ENCODE measurements around the gene XRRA1.

Gene XRRA1

DNA sequence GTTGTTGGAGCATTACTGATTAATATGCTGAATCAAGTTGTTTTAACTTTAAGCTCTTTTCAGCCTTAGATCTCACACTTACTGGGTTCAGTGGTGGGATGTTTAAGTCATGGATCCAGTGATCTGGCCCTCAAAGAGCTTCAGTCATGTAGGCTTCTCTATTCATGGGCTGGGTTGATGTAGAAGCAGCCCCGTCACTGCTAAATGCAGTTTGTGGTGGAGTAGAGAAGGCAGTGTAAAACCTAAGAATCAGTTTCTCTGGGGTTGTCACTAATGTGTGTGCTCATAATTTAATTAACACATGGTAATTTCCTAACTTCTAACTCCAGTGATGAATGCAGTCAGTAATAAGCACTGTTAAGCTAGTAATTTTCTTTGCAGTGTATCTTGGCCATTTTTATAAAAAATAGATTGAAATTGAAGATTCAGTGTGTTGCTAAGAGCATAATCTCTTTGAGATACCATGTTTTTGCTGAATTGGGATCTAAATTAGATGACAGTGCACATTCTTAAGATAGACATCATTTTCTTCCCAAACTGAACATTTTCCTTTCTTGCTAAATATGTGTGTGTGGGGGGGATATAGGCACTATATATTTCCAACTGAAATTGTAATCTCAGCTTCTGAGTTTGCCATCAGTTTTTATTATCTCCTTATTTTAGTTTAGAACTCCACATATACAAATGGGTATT is 9.2 kb upstream of the XRRA1 start:
- peaks cover 88% of the 10 kb centered on the region for H3K4me1 Mint-ChIP-seq
- peaks cover 12% of the 10 kb centered on the region for H3K36me3 Mint-ChIP-seq
- H3K27ac Mint-ChIP-seq: no peak overlapping the region
- H3K4me3 Mint-ChIP-seq: no peak overlapping the region
- no peaks in the 10 kb centered on the region for H3K9me3 Mint-ChIP-seq
- no peaks in the 10 kb centered on the region for H3K27me3 Mint-ChIP-seq

DNA sequence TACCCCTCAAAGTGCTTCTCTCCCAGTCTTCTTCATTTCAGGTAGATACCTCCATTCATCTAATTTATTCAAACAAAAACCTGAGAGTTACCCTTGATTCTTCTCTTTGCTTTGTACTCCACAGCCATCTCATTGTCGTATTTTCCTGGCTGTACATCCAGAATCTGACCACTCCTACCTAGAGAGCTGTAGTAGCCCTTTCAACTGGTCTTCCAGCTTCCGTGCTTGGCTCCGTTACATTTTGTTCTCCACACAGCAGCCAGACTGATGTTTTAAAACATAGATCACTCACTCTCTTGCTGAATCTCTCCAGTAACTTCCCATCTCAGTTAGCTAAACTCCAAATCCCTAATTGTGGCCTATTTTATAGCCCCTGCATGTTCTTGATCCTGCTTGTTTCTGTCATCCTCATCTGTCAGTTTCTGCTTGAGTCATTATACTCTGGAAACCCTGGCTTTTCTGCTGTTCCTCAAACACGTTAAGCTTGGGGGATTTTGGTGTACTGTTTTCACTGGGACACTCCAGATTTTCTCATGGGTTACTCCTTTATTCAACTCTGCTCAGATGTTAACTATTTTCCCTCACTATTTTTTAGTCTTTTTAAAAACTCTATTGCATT is 7.6 kb upstream of the XRRA1 start:
- H3K27ac Mint-ChIP-seq: no peak overlapping the region
- H3K4me1 Mint-ChIP-seq: peaks cover 84% of the 10 kb centered on the region
- peaks cover 14% of the 10 kb centered on the region for H3K36me3 Mint-ChIP-seq
- no peaks in the 10 kb centered on the region for H3K27me3 Mint-ChIP-seq
- H3K9me3 Mint-ChIP-seq: no peaks in the 10 kb centered on the region
- H3K4me3 Mint-ChIP-seq: no peak overlapping the region

DNA sequence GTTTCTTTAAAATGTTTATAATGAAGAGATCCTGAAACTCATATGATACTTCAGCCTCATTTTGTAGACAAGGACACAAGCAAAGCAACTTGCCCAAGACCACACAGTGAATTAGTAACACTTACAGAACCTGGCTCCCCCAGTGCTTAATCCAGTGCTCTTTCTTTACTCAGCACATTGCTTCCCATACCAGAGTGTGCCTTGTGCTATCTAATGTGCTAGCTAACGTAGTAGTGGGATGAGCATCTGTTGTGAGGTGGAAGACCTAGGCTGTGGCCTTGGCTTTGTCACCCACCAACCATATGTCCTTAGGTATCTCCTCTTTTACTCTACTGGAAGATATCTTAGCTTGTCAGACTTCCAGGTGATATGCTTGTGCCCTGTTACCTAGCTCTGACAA is 5.3 kb upstream of the XRRA1 start:
- Mint-ChIP-seq H3K27me3 (no peaks in the 10 kb centered on the region), H3K36me3 (peaks cover 14% of the 10 kb centered on the region), H3K27ac (no peak overlapping the region), H3K9me3 (no peaks in the 10 kb centered on the region), H3K4me1 (peaks cover 84% of the 10 kb centered on the region), H3K4me3 (no peak overlapping the region)

DNA sequence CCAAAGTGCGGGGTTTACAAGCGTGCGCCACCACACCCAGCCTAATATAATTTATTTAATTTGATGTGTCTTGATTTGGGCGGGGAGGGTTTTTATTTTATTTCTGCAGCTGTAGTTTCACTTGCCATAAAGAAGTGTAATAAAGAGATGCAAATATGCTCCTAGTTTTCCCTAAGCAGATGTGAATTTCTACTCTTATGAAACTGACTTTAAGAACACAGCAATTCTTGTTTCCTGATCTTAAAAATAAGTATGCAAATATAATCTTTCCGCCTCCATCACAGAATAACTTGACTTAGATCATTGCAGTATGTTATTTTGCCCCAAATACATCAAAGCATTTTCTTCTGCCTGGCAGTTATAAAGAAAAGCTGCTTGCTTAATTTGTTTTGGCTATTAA is 4.6 kb upstream of the XRRA1 start:
- Mint-ChIP-seq H3K27ac (no peak overlapping the region), H3K4me1 (peaks cover 78% of the 10 kb centered on the region), H3K9me3 (no peaks in the 10 kb centered on the region), H3K27me3 (no peaks in the 10 kb centered on the region), H3K36me3 (peaks cover 10% of the 10 kb centered on the region), H3K4me3 (no peak overlapping the region)

DNA sequence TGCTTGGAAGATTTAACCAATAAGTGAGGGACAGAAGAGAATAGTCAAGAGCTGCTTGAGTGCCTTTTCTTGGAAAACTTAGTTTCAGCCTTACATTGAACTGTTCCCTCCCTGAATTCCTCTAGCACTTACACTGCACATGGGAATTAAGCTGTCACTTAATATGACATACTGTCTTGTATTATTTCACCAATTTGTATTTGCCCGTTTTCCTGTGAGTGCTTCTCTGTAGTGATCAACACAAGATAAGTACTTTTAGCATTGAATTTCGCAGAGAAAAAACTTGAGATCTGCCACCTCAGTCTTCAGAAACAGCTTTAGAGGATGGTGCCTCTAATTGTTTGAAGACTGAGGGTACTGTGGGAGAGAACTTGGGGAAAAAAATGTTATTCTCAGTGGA is 3.9 kb upstream of the XRRA1 start:
- Mint-ChIP-seq H3K9me3 (no peaks in the 10 kb centered on the region), H3K27ac (peak overlapping the region; percentile 31), H3K4me1 (peaks cover 75% of the 10 kb centered on the region), H3K27me3 (no peaks in the 10 kb centered on the region), H3K36me3 (peaks cover 10% of the 10 kb centered on the region), H3K4me3 (peak overlapping the region; percentile 24)

DNA sequence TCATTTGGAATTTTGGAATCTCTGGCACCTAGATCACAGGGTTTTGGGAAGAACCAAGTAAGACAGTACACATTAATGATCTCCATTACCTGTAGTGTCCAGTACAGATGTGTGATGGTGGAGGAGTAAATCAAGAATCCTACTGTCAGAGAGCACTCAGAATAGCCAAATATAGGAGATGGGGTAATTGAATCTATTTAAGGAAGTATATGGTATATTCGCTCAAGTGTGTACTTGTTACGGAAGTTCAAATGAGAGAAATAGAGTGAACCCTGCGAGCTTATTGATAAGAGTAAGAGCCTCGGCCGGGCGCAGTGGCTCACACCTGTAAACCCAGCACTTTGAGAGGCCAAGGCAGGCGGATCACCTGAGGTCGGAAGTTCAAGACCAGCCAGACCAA is 2.3 kb upstream of the XRRA1 start:
- peak overlapping the region; percentile 3 for H3K27ac Mint-ChIP-seq
- peaks cover 3% of the 10 kb centered on the region for H3K36me3 Mint-ChIP-seq
- H3K9me3 Mint-ChIP-seq: no peaks in the 10 kb centered on the region
- peak overlapping the region; percentile 94 for H3K4me3 Mint-ChIP-seq
- peaks cover 67% of the 10 kb centered on the region for H3K4me1 Mint-ChIP-seq
- H3K27me3 Mint-ChIP-seq: no peaks in the 10 kb centered on the region

DNA sequence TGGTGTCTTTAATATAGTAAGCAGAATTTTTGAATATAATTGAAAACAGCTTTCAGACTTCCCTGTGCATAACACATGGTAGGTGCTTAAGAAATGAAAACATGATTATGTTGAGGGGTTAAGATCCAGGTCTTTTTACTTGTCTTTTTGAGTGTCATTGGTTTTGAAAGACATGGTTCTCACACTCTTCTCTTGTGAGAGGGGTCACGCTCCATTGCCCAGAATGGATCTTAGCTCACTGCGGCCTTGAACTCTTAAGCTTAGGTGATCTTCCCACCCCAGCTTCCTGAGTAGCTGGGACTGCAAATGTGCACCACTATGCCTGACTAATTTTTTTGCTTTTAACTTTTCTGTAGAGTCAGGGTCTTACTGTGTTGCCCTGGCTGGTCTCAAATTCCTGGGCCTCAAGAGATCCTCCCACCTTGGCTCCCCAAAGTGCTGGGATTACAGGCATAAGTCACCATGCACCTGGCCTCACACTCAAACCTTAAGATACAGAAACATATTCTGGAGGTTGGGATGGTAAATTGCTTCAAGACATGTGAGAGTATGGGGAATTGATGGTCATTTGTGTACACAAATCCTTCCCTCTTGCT is 1.6 kb upstream of the XRRA1 start:
- Mint-ChIP-seq H3K27ac (peak overlapping the region; percentile 95), H3K36me3 (peaks cover 3% of the 10 kb centered on the region), H3K4me1 (peaks cover 63% of the 10 kb centered on the region), H3K4me3 (peak overlapping the region; percentile 94), H3K27me3 (no peaks in the 10 kb centered on the region), H3K9me3 (no peaks in the 10 kb centered on the region)

DNA sequence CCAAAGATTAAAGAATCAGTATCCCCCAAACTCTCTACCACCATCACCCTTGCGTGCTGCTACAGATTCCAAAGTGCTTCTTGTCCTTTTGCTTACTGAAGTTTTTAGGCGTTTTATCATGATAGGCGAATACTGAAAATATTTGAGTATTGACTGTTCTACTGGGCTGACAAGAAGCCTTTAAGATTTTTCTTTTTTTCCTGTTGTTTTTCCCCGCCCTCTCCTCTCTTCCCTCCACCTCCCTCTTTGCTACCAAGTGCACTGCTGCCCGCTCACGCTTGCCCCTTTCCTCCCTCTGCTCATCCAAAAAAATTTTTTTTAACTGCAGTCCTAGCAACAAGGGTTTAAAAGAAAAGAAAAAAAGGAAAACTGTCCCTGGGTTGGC is 854 bp upstream of the XRRA1 start:
- Mint-ChIP-seq H3K27ac (peak overlapping the region; percentile 95), H3K4me3 (peak overlapping the region; percentile 94), H3K9me3 (no peaks in the 10 kb centered on the region), H3K27me3 (no peaks in the 10 kb centered on the region), H3K36me3 (peaks cover 5% of the 10 kb centered on the region), H3K4me1 (peaks cover 60% of the 10 kb centered on the region)

DNA sequence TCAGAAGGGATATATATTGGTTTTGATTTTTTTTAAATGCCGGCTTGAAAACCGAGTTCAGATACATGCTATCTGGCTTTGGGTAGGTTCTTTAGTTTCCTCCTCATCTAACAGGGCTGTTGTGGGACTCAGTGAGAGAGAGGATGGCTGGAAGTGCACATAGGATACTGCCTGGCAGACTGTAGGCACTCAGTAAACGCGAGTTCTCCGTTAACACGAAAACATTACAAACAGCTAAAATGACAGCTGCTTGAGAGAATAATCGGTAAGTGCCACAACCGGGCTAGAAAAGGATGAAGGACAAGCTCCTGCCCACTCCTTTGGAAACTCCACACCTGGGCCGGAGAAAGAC is 369 bp downstream of the XRRA1 start:
- Mint-ChIP-seq H3K4me3 (peak overlapping the region; percentile 94), H3K36me3 (peaks cover 7% of the 10 kb centered on the region), H3K27ac (peak overlapping the region; percentile 95), H3K9me3 (no peaks in the 10 kb centered on the region), H3K4me1 (peaks cover 53% of the 10 kb centered on the region), H3K27me3 (no peaks in the 10 kb centered on the region)

DNA sequence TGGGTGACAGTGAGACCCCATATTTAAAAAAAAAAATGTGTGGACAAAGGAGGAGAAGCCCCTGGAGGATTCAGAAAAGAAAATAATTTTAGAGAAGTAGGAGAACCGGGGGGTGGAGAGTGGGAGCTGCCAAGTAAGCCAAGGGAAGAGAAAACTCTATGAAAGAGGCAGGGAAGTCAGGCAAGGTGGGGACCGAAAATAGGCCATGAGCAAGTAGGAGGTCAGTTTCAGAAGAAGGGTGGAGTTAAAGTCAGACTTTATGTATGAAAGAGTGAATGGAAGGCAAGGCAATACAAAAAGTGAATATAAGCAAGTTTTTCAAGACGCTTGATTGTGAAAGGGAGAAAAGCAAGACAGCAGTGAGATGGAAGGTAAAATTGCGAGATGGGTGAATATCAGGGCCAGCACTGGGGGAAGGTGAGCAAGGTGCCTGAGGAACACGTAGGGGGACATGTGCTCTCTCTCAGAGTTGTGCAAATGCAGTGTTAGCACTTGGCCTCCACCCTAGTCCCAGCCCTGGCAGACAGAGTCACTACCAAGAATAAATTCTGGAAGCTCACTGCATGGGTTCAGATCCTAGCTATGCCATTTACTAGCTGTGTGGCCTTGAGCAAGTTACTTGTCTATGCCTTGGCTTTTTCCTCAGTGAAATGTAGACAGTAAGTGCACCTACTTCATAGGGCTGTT is 6.7 kb downstream of the XRRA1 start:
- no peak overlapping the region for H3K27ac Mint-ChIP-seq

DNA sequence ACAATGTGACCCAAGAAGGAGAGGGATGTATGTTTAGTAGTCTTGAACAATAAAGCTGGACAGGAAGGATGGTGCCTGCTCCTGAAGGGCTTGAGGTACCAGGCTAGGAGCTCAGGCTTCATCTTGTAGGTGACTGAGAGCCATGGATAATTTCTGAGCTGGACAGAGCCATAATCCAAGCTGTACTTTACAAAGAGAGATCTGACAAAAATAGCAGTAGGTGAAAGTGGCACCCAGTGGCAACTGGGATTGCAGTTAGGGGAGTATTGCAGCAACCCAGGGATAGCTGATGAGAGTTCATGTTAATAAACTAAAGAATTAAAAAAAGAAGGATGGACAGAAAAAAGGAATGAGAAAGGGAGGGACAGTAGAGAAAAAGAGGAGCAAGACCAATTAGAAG is 7.4 kb downstream of the XRRA1 start:
- Mint-ChIP-seq H3K27ac (no peak overlapping the region), H3K27me3 (no peaks in the 10 kb centered on the region), H3K36me3 (peaks cover 23% of the 10 kb centered on the region)

More for the DNA sequence above, 6.7 kb downstream of the XRRA1 start:
- Mint-ChIP-seq H3K27me3 (no peaks in the 10 kb centered on the region), H3K36me3 (peaks cover 23% of the 10 kb centered on the region), H3K9me3 (no peaks in the 10 kb centered on the region), H3K4me1 (peaks cover 21% of the 10 kb centered on the region), H3K4me3 (no peak overlapping the region)

DNA sequence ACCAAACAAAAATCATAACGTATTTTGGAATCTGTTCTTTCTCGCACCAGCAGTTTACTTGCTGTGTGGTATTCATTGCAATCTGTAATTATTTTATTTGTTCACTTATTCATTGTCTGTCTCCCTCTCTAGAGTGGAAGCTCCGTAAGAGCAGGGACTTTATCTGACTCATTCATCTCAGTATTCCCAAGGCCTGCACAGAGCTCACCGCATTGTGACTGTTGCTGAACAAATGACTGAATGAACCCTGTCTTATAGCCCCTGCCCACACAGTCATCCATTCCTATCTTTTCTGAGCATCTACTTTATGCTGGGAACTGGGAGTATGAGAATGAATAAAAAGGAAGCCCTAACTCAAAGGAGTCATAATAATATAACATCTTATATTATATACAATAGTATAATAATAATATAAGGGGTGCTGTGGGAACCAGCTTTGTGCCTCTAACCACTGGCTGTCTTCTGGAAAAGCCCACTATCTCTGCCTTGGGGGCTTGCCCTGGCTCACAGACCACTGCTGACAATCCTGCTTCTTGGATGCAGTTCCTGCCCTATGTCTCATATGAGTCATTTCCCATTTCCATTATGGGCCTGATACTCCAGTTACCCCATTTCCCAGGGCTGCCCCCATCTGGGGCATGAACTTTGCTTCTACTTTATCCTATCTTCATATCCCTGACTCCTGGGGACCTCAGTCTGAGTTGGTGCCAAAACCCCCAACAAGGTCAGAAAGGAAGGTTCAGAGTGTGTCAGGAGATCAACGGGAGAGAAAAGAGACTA is 11.0 kb downstream of the XRRA1 start:
- no peak overlapping the region for H3K4me3 Mint-ChIP-seq
- H3K36me3 Mint-ChIP-seq: peaks cover 28% of the 10 kb centered on the region
- no peak overlapping the region for H3K27ac Mint-ChIP-seq

More for the DNA sequence above, 7.4 kb downstream of the XRRA1 start:
- H3K4me3 Mint-ChIP-seq: no peak overlapping the region
- H3K4me1 Mint-ChIP-seq: peaks cover 18% of the 10 kb centered on the region
- no peaks in the 10 kb centered on the region for H3K9me3 Mint-ChIP-seq

DNA sequence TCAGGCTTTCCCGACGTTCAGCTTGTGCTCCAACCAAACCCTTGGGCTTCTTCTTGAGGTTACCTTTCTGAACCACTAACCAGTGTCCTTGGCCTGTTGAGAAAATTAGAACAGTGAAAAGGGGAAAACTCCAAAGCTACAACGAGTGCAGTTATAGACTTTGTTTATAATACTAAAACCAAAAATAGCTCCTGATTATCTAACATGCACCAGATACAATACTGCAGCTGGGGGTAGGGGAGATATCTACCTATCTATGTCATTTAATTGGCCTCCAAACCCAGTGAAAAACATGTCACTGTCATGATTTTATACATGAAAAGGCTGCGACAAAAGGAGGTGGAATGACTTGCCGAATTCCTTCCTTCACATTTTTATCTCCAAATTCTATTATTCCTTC is 11.9 kb downstream of the XRRA1 start:
- Mint-ChIP-seq H3K4me1 (no peaks in the 10 kb centered on the region), H3K27ac (no peak overlapping the region), H3K27me3 (no peaks in the 10 kb centered on the region), H3K9me3 (no peaks in the 10 kb centered on the region), H3K4me3 (no peak overlapping the region), H3K36me3 (peaks cover 26% of the 10 kb centered on the region)

More for the DNA sequence above, 11.0 kb downstream of the XRRA1 start:
- no peaks in the 10 kb centered on the region for H3K27me3 Mint-ChIP-seq
- no peaks in the 10 kb centered on the region for H3K9me3 Mint-ChIP-seq
- no peaks in the 10 kb centered on the region for H3K4me1 Mint-ChIP-seq

DNA sequence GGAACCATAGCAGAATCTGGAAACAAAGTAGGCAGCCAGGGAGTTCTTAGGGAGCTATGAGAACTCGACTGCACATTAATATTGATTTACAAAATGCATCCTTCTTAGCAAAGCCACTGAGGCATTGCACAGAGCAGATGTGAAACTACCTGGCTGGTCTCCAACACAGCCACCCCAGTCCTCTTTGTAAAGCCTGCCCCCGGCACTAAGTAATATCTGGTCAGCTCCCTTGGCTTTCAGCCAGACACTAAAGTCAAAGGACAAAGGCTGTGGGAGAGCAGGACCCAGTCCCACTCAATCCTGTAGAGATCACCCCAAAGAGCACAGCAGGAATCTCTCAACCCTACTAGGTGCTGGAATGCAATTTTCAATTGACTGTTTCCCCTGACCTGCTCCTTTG is 12.8 kb downstream of the XRRA1 start:
- Mint-ChIP-seq H3K27me3 (no peaks in the 10 kb centered on the region), H3K36me3 (peaks cover 20% of the 10 kb centered on the region), H3K9me3 (no peaks in the 10 kb centered on the region), H3K4me1 (no peaks in the 10 kb centered on the region), H3K27ac (no peak overlapping the region), H3K4me3 (no peak overlapping the region)

DNA sequence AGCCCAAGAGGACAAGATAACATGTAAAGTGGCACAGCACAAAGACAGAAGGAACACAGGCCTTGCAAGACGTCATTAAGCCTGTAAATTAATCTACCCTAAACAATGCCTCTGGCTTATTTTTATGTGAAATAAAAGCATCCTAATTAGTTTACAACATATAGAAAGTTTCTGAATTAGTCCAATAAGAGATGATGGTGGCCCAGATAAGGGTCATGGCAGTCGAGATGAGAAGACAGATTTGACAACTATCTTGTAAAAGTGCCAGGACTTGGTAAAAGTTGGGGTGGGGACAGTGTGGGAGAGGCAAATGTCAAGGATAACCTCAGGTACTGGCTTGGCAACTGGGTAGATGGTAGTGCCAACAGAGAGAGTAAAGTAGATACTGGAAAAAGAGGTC is 13.6 kb downstream of the XRRA1 start:
- Mint-ChIP-seq H3K9me3 (no peaks in the 10 kb centered on the region), H3K4me1 (no peaks in the 10 kb centered on the region), H3K27me3 (no peaks in the 10 kb centered on the region), H3K36me3 (peaks cover 18% of the 10 kb centered on the region), H3K27ac (no peak overlapping the region), H3K4me3 (no peak overlapping the region)
